CD4-positive, CD25-positive, alpha-beta regulatory T cell (primary cell): ENCODE data around the gene PPP4R3A. TPM values are rescaled to one million over a fixed set of nuclear protein-coding genes. Genes with fewer than 3 reads are reported as not detected.
"Not testable (repeated sequence)": the region's sequence is repeated elsewhere in the genome, so short reads cannot be mapped to it uniquely, and the experiment has no call there.

Experiments
- ATAC-seq, 2 donors: fragments of 150-1000 bp; cut with Tn5 transposase; one replicate each; pipeline ENCODE4 v1.10.0; 2021; ENCODE audit warnings: low read depth in 2 of 2, moderate number of reproducible peaks in 2 of 2, moderate library complexity in 1 of 2
- DNase-seq, 3 donors: peaks; one replicate each; pipeline versions ENCODE4 v3.0.0 to v3.0.0-alpha.2; 2012 to 2022; ENCODE audit warnings: mixed read lengths in 1 of 3
- H3K27ac ChIP-seq: one replicate; pipeline ENCODE4 v1.7.0; 2013; ENCODE audit warnings: mild to moderate bottlenecking, low read length; ENCODE audit not compliant: insufficient read depth, poor library complexity, severe bottlenecking
- H3K27me3 ChIP-seq: one replicate; pipeline ENCODE4 v1.7.0; 2013; ENCODE audit warnings: low read length; ENCODE audit not compliant: control insufficient read depth, insufficient read depth
- H3K36me3 ChIP-seq: one replicate; pipeline ENCODE4 v1.7.0; 2013; ENCODE audit warnings: mild to moderate bottlenecking, low read length, moderate library complexity; ENCODE audit not compliant: control insufficient read depth, insufficient read depth
- H3K4me1 ChIP-seq: 2 replicates; pipeline ENCODE4 v1.7.0; 2013; ENCODE audit warnings: mild to moderate bottlenecking, low read length; ENCODE audit not compliant: insufficient read depth, control insufficient read depth, poor library complexity, severe bottlenecking
- H3K4me3 ChIP-seq: one replicate; pipeline ENCODE4 v1.7.0; 2013; ENCODE audit warnings: low read depth, mild to moderate bottlenecking, low read length, moderate library complexity
- H3K9me3 ChIP-seq, 2 experiments: 1 replicate in 1 of 2; 2 replicates in 1 of 2; pipeline ENCODE4 v1.7.0; 2013; ENCODE audit warnings: low read length in 2 of 2, mild to moderate bottlenecking in 1 of 2, moderate library complexity in 1 of 2; ENCODE audit not compliant: control insufficient read depth in 2 of 2
- H3K27ac Mint-ChIP-seq, 3 donors: one replicate each; pipeline ENCODE4 v1.8.0; 2020 to 2022; ENCODE audit warnings: mild to moderate bottlenecking in 3 of 3, mixed read lengths in 3 of 3, moderate library complexity in 2 of 3
- H3K27me3 Mint-ChIP-seq: one replicate; pipeline ENCODE4 v1.8.0; 2022; ENCODE audit warnings: mild to moderate bottlenecking, mixed read lengths
- H3K36me3 Mint-ChIP-seq: one replicate; pipeline ENCODE4 v1.8.0; 2020; ENCODE audit warnings: mixed read lengths
- H3K4me1 Mint-ChIP-seq, 4 donors: one replicate each; pipeline ENCODE4 v1.8.0; 2020 to 2022; ENCODE audit warnings: mixed read lengths in 4 of 4, mild to moderate bottlenecking in 1 of 4
- H3K4me3 Mint-ChIP-seq, 4 donors: one replicate each; pipeline ENCODE4 v1.8.0; 2020 to 2022; ENCODE audit warnings: mild to moderate bottlenecking in 4 of 4, mixed read lengths in 4 of 4, moderate library complexity in 3 of 4
- H3K9me3 Mint-ChIP-seq, 7 donors: one replicate each; pipeline ENCODE4 v1.8.0; 2020 to 2022; ENCODE audit warnings: mixed read lengths in 7 of 7, mild to moderate bottlenecking in 3 of 7, moderate library complexity in 2 of 7
- polyA plus RNA-seq, 4 donors: library from polyadenylated mRNA; unstranded; fragments of 300-500 nt; fragmentation: Illumina TruSeq; gene quantifications; one replicate each; pipeline ENCODE4 v1.2.3, GENCODE V29; 2021
- total RNA-seq: library from RNA; stranded (reverse); gene quantifications from one replicate; pipeline ENCODE4 v1.2.3, GENCODE V29; 2022

Gene PPP4R3A
- total and polyA plus RNA-seq, 5 donors from 2014 or later = 94.9 to 239 (median 104) TPM

DNA sequence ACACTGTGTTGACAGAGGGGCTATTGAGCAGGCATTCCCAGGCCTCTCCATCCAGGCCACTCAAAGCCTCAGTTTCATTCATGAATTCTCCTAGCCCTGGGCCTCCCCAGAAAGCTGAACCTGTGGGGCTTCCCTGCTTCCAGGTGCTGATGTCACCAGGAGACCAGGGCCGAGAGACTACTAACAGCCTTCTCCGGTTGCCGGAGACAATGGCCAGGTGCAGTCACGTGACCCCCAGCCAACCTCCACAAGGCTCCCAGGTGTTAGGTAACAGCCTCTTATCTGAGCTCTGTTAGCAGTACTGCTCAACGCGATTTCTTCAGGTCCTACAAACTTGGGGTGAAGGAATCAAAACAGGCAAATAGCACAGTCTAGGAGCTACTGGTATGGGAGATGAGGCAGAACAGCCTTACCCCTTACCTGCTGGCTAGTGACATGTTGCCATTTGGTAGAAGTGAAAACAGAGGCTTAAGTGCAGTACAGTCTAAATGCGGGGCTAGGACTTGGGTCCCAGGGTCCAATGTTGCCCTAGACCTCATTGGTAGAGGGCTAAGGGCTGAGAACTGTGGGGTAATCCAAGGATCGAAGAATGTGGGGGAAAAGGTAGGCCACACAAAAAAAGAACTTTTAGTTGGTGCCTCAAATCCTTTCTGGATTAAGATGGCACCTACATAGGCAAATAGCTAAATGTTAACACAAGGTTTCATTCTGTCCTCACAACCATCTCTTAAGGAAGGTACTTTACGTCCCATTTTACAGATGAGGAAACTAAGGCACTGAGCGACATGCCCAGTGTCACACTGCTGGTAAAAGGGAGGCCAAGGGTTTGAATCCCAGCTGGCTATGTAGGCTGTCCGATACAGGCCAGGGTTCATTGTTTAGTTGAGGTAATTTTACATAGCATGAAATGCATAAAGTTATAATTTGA is 96.3 kb downstream of the PPP4R3A start:
- no peak for ATAC-seq
- Mint-ChIP-seq H3K27me3 (no peaks in the 10 kb centered on the region), H3K4me3 (peak overlapping the region; percentile 98 to 100 (median 100)), H3K36me3 (peaks cover 51% of the 10 kb centered on the region), H3K4me1 (peaks cover 18 to 68% (median 44%) of the 10 kb centered on the region in 4 donors), H3K9me3 (peaks cover 0 to 2% (median 0%) of the 10 kb centered on the region in 7 donors), H3K27ac (peak overlapping the region; percentile 96 to 99 (median 99))
- Histone ChIP-seq H3K27me3 (no peaks in the 10 kb centered on the region), H3K27ac (peak overlapping the region; percentile 96), H3K9me3 (no peaks in the 10 kb centered on the region), H3K4me1 (peaks cover 84% of the 10 kb centered on the region), H3K4me3 (peak overlapping the region; percentile 98), H3K36me3 (peaks cover 18% of the 10 kb centered on the region)
- peak; percentile 58 to 70 (median 67) for DNase-seq

DNA sequence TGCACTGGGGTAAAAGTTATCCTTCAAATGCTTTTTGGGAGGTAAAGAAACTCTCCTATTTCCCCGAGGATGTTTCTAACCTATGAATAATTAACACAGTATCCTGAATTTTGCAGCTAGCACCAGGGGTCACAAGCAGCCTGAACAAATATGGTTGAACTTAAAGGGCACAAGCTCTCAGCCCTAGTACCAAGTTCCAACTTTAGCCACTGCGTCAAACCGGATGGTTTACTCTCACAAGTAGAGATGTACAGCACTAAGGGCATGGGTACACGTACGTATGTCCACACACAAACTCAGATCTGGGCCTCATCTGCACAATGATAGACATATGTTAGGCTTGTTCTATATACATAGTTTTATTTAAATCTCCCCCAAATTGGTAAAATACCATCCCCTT is 97.2 kb downstream of the PPP4R3A start:
- Mint-ChIP-seq H3K36me3 (peaks cover 59% of the 10 kb centered on the region), H3K27me3 (no peaks in the 10 kb centered on the region), H3K27ac (peak overlapping the region; percentile 96 to 99 (median 97)), H3K4me3 (peak overlapping the region; percentile 98 to 100 (median 100)), H3K9me3 (peaks cover 0 to 2% (median 0%) of the 10 kb centered on the region in 7 donors), H3K4me1 (peaks cover 17 to 74% (median 52%) of the 10 kb centered on the region in 4 donors)
- Histone ChIP-seq H3K27me3 (no peaks in the 10 kb centered on the region), H3K4me1 (peaks cover 86% of the 10 kb centered on the region), H3K27ac (peak overlapping the region; percentile 96), H3K4me3 (peak overlapping the region; percentile 98), H3K36me3 (peaks cover 26% of the 10 kb centered on the region), H3K9me3 (no peaks in the 10 kb centered on the region)
- peak in 1 of 3 donors; percentile 44 for DNase-seq
- no peak for ATAC-seq

DNA sequence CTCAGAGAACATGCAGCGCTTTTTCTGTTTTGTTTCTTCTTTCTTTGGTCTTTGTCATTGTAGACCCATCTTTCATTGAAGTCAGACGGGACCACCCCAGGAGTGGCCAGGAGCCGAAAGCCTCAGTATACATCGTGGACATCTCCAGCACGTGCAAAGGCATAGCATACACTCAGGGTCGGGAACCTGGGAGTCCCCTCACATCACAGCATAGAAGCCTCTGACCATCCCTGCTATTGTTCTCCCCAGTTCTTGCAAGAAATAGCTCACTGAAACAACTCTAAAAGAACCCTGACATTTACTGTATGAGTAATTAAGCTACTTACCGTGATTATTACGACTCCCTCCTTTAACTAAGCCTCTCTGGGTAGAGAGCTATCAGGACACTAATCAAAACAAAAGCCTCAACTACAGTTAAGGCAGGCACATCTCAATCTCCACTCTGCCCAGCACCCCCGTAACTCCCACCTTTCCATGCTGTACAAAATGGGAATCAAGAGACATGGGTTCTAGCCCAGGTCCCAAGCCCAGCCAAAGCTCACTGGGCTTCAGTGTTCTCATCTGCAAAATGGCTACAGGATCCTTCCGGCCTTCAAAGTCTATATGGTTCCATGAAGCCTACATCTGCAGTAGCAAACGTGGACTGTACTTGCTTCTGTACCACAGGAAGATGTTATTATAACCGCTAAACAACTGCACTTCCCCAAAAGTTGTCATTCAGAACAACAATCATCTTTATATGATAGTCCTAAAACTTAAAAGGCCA is 99.2 kb downstream of the PPP4R3A start:
- Histone ChIP-seq H3K9me3 (no peaks in the 10 kb centered on the region), H3K27me3 (no peaks in the 10 kb centered on the region), H3K4me1 (peaks cover 100% of the 10 kb centered on the region), H3K27ac (peak overlapping the region; percentile 96), H3K36me3 (peaks cover 45% of the 10 kb centered on the region), H3K4me3 (peak overlapping the region; percentile 86)
- Mint-ChIP-seq H3K4me1 (peaks cover 17 to 92% (median 65%) of the 10 kb centered on the region in 4 donors), H3K4me3 (peak overlapping the region; percentile 80 to 92 (median 88)), H3K36me3 (peaks cover 66% of the 10 kb centered on the region), H3K27me3 (no peaks in the 10 kb centered on the region), H3K9me3 (no peaks in the 10 kb centered on the region), H3K27ac (peak overlapping the region; percentile 92 to 100 (median 92))
- ATAC-seq (no peak), DNase-seq (peak in 1 of 3 donors; percentile 66)

DNA sequence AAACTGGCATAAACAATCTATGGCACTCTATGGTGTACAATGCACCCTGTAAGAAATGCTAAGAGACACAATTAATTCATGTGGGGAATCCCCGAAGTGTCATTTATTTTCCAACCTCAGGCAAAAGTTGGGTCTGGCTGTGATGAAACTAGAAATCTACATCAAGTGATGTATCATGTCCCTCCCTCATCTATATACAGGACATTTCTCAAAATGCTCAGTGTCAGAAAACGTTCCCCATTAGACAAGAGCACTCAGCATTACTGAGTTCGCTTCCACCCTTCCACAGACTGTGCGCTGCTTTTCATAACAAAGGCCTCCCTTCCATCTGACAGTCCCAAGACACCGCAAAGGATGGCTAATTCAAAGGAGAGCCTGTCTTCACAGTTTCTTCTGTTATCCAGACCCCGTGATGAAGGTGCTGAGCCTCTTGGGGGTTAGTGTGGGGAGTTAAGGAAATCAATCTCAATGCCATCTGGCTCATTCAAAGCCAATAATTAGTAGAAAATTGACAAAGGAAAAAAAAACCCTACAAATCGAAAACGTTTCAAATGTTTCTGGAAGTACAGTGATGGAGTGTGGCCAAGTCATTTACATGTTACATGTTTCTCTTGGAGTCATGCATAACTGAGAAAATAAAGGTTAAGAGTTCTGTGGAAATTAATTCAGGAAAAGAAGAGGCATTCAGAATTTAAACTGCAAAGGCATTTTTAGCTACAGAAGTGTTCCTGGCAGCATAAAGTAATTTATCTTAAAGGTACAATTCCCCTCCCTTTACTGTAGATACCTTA is 100.0 kb downstream of the PPP4R3A start:
- Histone ChIP-seq H3K9me3 (no peaks in the 10 kb centered on the region), H3K4me3 (peak overlapping the region; percentile 86), H3K27ac (peak overlapping the region; percentile 96), H3K4me1 (peaks cover 100% of the 10 kb centered on the region), H3K27me3 (no peaks in the 10 kb centered on the region), H3K36me3 (peaks cover 48% of the 10 kb centered on the region)
- peaks cover 24 to 96% (median 71%) of the 10 kb centered on the region in 4 donors for H3K4me1 Mint-ChIP-seq
- no peaks in the 10 kb centered on the region for H3K9me3 Mint-ChIP-seq
- no peaks in the 10 kb centered on the region for H3K27me3 Mint-ChIP-seq
- peak; percentile 43 to 49 (median 47) for DNase-seq
- peaks cover 67% of the 10 kb centered on the region for H3K36me3 Mint-ChIP-seq
- H3K27ac Mint-ChIP-seq = peak overlapping the region; percentile 92 to 100 (median 92)
- peak overlapping the region; percentile 80 to 92 (median 88) for H3K4me3 Mint-ChIP-seq
- peak; percentile 31 to 33 for ATAC-seq

DNA sequence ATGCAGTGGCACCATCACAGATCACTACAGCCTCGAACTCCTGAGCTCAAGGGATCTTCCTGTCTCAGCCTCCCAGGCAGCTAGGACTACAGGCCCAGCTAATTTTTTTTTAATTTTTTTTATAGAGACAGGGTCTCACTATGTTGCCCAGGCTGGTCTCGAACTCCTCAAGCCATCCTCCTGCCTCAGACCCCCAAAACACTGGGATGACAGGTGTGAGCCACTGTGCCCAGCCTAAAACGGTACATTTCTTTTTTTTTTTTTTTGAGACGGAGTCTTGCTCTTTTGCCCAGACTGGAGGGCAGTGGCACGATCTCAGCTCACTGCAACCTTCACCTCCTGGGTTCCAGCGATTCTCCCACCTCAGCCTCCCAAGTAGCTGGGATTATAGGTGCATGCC is 100.9 kb downstream of the PPP4R3A start:
- peaks cover 44% of the 10 kb centered on the region for H3K36me3 ChIP-seq
- peak overlapping the region; percentile 96 for H3K27ac ChIP-seq
- peaks cover 26 to 97% (median 69%) of the 10 kb centered on the region in 4 donors for H3K4me1 Mint-ChIP-seq

More for the DNA sequence above, 100.9 kb downstream of the PPP4R3A start:
- Mint-ChIP-seq H3K36me3 (peaks cover 60% of the 10 kb centered on the region), H3K4me3 (peak overlapping the region; percentile 85 to 91 (median 88)), H3K27ac (peak overlapping the region; percentile 92 to 100 (median 97))
- DNase-seq, H3K9me3 ChIP-seq, H3K27me3 ChIP-seq, H3K27me3 Mint-ChIP-seq, H3K9me3 Mint-ChIP-seq, ATAC-seq: not testable (repeated sequence)
- Histone ChIP-seq H3K4me3 (peak overlapping the region; percentile 86), H3K4me1 (peaks cover 100% of the 10 kb centered on the region)

Other genes with a start within 250 kb of the PPP4R3A start
- 466 TPM for gene CCDC88C, start 92.5 kb downstream of the PPP4R3A start, total RNA-seq
- 10 to 100 TPM; 25.9 to 35.6 (median 31.0) TPM for gene CCDC88C, start 92.5 kb downstream of the PPP4R3A start, polyA plus RNA-seq
- 2.7 TPM for gene CATSPERB, start 221.8 kb upstream of the PPP4R3A start, total RNA-seq
- under 1 TPM in 1 of 4 donors, not detected in 3; 0.24 TPM for gene CATSPERB, start 221.8 kb upstream of the PPP4R3A start, polyA plus RNA-seq